ENCODE data around the gene ADK.

The ADK gene

DNA sequence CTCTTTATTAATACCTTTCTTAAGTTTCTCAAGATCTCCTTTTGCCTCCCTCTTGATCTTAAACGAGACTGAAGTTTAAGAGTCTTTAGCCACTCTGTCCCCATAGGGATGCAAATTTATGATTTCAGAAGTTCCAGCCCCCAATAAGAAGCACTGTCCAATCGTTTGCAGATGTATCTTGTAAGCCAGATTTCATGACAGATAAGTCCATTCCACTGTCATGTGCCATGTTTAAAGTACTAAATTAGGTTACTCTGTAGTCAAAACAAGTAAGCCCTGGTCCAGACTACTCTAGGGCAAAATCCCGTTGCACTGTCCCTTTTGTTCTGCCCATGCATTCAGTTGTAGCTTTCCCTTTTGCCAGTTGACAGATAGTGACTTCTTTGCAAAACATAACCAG lies 518.2 kb downstream of the ADK start:
- Histone ChIP-seq H3K9me3 (ENCODE audit: control insufficient read depth, insufficient read depth, low read length) (no peaks in the 10 kb centered on the region), H3K27ac (ENCODE audit: low read depth, low read length) (no peak overlapping the region), H3K4me3 (ENCODE audit: low read depth, low read length) (no peak overlapping the region), H3K36me3 (ENCODE audit: control insufficient read depth, insufficient read depth, low read length) (no peaks in the 10 kb centered on the region), H3K9ac (ENCODE audit: low read depth, low read length) (no peak overlapping the region), H3K27me3 (ENCODE audit: control insufficient read depth, insufficient read depth, low read length) (no peaks in the 10 kb centered on the region), H3K4me1 (ENCODE audit: control insufficient read depth, insufficient read depth, low read length) (no peaks in the 10 kb centered on the region)

DNA sequence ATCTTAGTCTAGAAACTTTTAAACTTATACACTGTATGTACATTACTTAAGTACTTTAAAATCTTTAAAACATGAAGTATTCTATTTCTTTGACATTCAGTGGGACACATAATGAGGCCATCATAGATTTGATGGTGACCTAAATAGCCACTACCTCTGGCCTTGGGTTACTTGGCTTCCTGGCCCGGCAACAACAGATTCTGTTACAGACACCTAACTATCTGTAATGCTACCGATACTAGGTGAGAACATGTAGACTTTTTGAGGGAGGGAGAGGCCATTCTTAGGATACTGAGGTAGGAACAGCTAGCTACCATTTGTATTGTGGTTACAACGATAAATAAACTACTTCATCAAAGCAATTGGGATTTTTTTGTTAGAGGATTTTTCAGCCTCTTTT lies 520.7 kb downstream of the ADK start:
- no peaks in the 10 kb centered on the region for H3K9me3 ChIP-seq (ENCODE audit: control insufficient read depth, insufficient read depth, low read length)
- H3K27ac ChIP-seq (ENCODE audit: low read depth, low read length), result no peak overlapping the region
- H3K27me3 ChIP-seq (ENCODE audit: control insufficient read depth, insufficient read depth, low read length), result no peaks in the 10 kb centered on the region
- H3K4me3 ChIP-seq (ENCODE audit: low read depth, low read length), result no peak overlapping the region
- no peaks in the 10 kb centered on the region for H3K36me3 ChIP-seq (ENCODE audit: control insufficient read depth, insufficient read depth, low read length)
- H3K9ac ChIP-seq (ENCODE audit: low read depth, low read length), result no peak overlapping the region
- no peaks in the 10 kb centered on the region for H3K4me1 ChIP-seq (ENCODE audit: control insufficient read depth, insufficient read depth, low read length)

DNA sequence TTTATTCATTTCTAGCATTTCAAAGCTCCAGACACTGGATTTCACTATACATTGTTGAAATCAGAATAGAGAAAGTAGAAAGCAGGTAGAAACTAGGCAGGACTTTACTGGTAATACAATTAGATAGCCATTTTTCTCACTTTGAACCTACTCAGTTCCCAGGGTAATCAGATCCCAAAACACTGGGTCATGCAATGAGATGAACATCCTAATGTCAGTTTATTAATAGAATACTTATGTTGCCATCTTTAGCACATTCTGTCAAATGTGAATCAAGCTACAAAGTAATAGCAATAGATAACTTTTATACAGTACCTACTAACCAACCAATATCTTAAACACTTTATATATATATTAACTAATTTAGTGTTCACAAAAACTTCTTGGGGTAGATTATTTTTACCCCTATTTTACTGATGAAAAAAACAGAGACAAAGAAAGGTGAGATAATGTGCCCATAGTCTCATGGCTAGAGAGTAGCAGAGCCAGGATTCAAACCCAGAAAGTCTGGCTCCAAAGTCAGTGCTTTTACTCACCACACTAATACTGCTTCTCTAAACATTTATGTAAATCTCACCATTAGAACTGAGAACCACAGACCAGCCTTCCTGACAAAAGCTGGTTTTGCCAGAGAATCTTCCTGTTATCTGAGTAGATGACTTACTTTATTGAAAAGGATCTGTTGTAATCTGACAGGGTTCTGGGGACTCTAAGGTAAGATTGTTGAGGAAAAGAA lies 521.6 kb downstream of the ADK start:
- H3K9me3 ChIP-seq (ENCODE audit: control insufficient read depth, insufficient read depth, low read length), result no peaks in the 10 kb centered on the region
- H3K4me3 ChIP-seq (ENCODE audit: low read depth, low read length), result no peak overlapping the region
- no peaks in the 10 kb centered on the region for H3K4me1 ChIP-seq (ENCODE audit: control insufficient read depth, insufficient read depth, low read length)
- H3K36me3 ChIP-seq (ENCODE audit: control insufficient read depth, insufficient read depth, low read length), result no peaks in the 10 kb centered on the region
- no peak overlapping the region for H3K9ac ChIP-seq (ENCODE audit: low read depth, low read length)
- H3K27ac ChIP-seq (ENCODE audit: low read depth, low read length), result no peak overlapping the region
- H3K27me3 ChIP-seq (ENCODE audit: control insufficient read depth, insufficient read depth, low read length), result no peaks in the 10 kb centered on the region

DNA sequence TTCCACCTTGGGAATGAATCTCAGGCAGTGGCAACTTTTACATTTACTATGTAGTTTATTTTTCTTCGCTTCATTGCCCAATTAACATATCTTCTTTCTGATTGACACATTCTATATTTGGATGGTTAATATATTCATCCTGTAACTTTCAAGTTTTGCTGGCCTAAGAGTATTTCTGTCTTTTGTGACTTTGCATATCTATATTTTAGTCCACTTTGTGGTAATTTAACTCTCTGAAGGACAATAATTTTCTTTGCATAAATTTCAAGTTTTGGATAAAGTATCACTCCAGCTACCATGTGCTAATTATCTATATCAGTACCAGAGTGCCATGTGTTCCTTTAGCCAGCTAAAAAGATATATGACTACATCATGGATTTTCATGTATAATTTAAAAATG lies 523.9 kb downstream of the ADK start:
- H3K4me3 ChIP-seq (ENCODE audit: low read depth, low read length), result no peak overlapping the region
- no peaks in the 10 kb centered on the region for H3K27me3 ChIP-seq (ENCODE audit: control insufficient read depth, insufficient read depth, low read length)
- H3K9me3 ChIP-seq (ENCODE audit: control insufficient read depth, insufficient read depth, low read length), result no peaks in the 10 kb centered on the region
- no peaks in the 10 kb centered on the region for H3K4me1 ChIP-seq (ENCODE audit: control insufficient read depth, insufficient read depth, low read length)
- no peak overlapping the region for H3K9ac ChIP-seq (ENCODE audit: low read depth, low read length)
- no peak overlapping the region for H3K27ac ChIP-seq (ENCODE audit: low read depth, low read length)
- no peaks in the 10 kb centered on the region for H3K36me3 ChIP-seq (ENCODE audit: control insufficient read depth, insufficient read depth, low read length)

DNA sequence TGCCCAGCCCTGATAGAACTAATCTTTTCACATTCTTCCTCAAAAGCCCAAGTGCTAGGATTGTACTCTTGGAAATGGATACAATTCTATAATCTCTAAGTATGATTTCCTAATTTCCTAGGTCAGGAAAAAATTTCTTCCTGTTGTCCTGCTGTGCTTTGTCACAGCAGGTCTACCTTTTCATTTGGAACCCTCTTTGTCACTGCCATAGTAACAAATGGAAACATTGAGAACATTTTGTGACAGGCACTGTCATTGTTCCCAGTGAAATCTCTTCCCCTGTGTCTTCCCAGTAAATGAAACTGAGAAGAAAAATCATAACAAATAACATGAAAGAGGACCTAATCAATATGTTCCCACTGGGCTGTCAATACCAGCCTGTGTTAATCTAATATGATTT lies 524.5 kb downstream of the ADK start:
- no peaks in the 10 kb centered on the region for H3K9me3 ChIP-seq (ENCODE audit: control insufficient read depth, insufficient read depth, low read length)
- H3K9ac ChIP-seq (ENCODE audit: low read depth, low read length), result no peak overlapping the region
- H3K27ac ChIP-seq (ENCODE audit: low read depth, low read length), result no peak overlapping the region
- no peak overlapping the region for H3K4me3 ChIP-seq (ENCODE audit: low read depth, low read length)
- no peaks in the 10 kb centered on the region for H3K36me3 ChIP-seq (ENCODE audit: control insufficient read depth, insufficient read depth, low read length)
- H3K4me1 ChIP-seq (ENCODE audit: control insufficient read depth, insufficient read depth, low read length), result no peaks in the 10 kb centered on the region
- H3K27me3 ChIP-seq (ENCODE audit: control insufficient read depth, insufficient read depth, low read length), result no peaks in the 10 kb centered on the region

DNA sequence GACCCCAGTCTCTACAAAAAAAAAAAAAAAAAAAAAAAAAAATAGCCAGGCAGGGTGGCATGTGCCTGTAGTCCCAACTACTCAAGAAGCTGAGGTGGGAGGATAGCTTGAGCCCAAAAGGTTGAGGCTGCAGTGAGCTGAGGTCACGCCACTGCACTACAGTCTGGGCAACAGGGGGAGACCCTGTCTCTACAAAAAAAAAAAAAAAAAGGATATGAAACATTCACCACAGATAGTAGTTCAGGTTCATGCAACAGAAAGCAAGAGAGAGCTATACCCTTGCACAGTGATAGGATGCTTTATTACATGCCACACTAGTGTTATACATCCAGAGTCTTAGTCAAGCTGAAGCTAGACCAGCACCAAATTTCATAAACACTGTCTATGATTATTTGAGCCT lies 526.9 kb downstream of the ADK start:
- H3K27me3 ChIP-seq (ENCODE audit: control insufficient read depth, insufficient read depth, low read length), result no peaks in the 10 kb centered on the region
- no peak overlapping the region for H3K9ac ChIP-seq (ENCODE audit: low read depth, low read length)
- no peak overlapping the region for H3K4me3 ChIP-seq (ENCODE audit: low read depth, low read length)
- H3K27ac ChIP-seq (ENCODE audit: low read depth, low read length), result no peak overlapping the region
- no peaks in the 10 kb centered on the region for H3K4me1 ChIP-seq (ENCODE audit: control insufficient read depth, insufficient read depth, low read length)
- H3K36me3 ChIP-seq (ENCODE audit: control insufficient read depth, insufficient read depth, low read length), result no peaks in the 10 kb centered on the region
- no peaks in the 10 kb centered on the region for H3K9me3 ChIP-seq (ENCODE audit: control insufficient read depth, insufficient read depth, low read length)

DNA sequence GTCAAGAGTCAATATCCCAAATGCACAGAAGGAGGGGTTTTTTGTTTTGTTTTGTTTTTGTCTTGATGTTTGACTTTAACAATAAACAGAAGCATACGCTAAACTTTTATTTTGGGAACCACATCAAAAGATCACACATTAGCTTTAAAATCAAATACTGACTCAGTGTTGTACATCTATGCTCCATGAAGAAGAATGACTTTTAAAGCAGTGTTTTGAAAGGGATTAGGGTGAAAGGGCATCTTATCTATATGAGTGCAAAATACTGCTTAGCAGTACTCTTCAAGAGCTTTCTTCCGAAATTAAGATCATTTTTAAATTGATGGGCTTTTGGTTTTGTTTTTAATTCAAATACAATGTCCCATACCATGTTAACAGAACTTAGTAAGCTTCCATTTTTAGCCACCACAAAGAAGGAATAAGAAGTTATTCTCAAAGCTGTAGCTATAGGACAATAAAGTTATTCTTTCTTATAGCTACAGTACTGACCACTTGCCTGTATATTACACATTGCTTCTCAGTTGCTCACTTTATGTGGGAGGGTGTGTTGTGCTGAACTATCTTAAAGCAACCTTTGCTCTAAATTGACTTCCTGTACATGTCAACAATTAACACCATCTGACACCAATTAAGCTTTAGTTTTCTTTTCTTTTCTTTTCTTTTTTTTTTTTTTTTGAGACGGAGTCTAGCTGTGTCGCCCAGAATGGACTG lies 531.1 kb downstream of the ADK start:
- H3K9ac ChIP-seq (ENCODE audit: low read depth, low read length), result no peak overlapping the region
- no peak overlapping the region for H3K4me3 ChIP-seq (ENCODE audit: low read depth, low read length)
- no peak overlapping the region for H3K27ac ChIP-seq (ENCODE audit: low read depth, low read length)
- no peaks in the 10 kb centered on the region for H3K4me1 ChIP-seq (ENCODE audit: control insufficient read depth, insufficient read depth, low read length)
- no peaks in the 10 kb centered on the region for H3K9me3 ChIP-seq (ENCODE audit: control insufficient read depth, insufficient read depth, low read length)
- H3K36me3 ChIP-seq (ENCODE audit: control insufficient read depth, insufficient read depth, low read length), result no peaks in the 10 kb centered on the region
- H3K27me3 ChIP-seq (ENCODE audit: control insufficient read depth, insufficient read depth, low read length), result no peaks in the 10 kb centered on the region

DNA sequence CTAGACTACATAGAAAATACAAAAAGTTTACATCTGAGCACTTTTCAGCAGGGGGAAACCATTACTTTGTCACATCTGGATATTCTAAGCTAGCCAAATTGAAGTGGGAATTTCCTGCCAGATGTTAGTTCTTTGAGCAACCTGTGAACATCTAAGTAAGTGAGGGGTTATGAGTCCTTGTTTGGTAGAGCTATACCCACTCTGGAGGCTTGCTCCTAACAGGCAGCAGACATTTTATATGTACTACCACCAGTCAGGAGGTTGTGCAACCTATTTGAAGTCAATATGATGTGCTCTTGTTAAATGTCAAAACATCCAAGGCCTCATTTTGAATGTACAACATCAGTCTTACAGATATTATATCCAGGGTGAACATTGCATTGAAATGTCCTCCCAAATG lies 532.0 kb downstream of the ADK start:
- no peak overlapping the region for H3K27ac ChIP-seq (ENCODE audit: low read depth, low read length)
- no peaks in the 10 kb centered on the region for H3K9me3 ChIP-seq (ENCODE audit: control insufficient read depth, insufficient read depth, low read length)
- H3K36me3 ChIP-seq (ENCODE audit: control insufficient read depth, insufficient read depth, low read length), result no peaks in the 10 kb centered on the region
- no peak overlapping the region for H3K4me3 ChIP-seq (ENCODE audit: low read depth, low read length)
- no peaks in the 10 kb centered on the region for H3K4me1 ChIP-seq (ENCODE audit: control insufficient read depth, insufficient read depth, low read length)
- H3K27me3 ChIP-seq (ENCODE audit: control insufficient read depth, insufficient read depth, low read length), result no peaks in the 10 kb centered on the region
- H3K9ac ChIP-seq (ENCODE audit: low read depth, low read length), result no peak overlapping the region

DNA sequence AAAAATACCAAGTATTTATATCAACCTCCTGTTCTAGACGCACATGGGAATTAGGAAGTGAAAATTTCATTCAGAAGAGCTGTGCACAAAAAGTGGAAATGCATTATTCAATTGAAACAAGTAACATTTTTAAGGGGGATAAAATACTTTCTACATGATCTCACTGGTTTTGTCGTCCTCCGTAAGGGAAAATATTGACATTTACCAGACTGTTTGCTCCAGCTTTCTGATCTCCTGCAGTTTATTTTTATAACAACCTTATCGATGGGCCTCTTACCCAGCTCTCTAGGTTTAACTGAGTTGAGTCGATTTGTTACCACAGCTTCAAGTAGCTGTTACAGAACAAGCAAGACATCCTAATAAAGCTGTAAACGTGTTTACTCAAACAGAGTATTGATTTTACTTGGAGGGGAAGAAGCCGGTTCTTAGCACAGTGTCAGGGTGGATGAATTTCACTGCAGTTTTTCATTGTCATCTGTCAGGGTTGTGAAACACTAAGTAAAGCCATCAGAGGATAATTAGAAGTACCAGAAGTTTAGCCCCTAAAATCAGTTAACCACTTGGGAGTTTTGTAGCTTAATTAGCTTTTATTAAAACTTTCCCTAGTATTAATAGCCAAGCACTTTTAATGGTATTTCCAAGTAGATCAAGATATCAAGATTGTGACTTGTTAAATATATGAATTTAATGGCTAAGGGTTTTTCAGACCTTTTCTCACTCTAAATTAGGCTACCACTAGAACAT lies 532.8 kb downstream of the ADK start:
- Histone ChIP-seq H3K4me3 (ENCODE audit: low read depth, low read length) (no peak overlapping the region), H3K27me3 (ENCODE audit: control insufficient read depth, insufficient read depth, low read length) (no peaks in the 10 kb centered on the region), H3K4me1 (ENCODE audit: control insufficient read depth, insufficient read depth, low read length) (no peaks in the 10 kb centered on the region), H3K9ac (ENCODE audit: low read depth, low read length) (no peak overlapping the region), H3K36me3 (ENCODE audit: control insufficient read depth, insufficient read depth, low read length) (no peaks in the 10 kb centered on the region), H3K27ac (ENCODE audit: low read depth, low read length) (no peak overlapping the region), H3K9me3 (ENCODE audit: control insufficient read depth, insufficient read depth, low read length) (no peaks in the 10 kb centered on the region)

DNA sequence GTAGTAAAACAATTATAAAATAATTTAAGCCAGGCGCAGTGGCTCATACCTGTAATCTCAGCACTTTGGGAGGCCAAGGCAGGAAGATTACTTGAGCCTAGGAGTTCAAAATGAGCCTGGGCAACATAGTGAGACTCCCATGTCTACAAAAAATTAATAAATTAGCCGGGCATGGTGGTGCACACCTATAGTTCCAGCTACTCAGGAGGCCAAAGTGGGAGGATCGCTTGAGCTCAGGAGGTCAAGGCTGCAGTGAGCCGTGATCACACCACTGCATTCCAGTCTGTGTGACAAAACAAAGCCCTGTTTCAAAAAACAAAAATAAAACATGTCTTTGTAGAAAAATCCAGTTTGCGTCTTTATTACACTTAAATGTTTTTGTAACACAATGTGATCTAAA lies 533.4 kb downstream of the ADK start:
- H3K9ac ChIP-seq (ENCODE audit: low read depth, low read length), result no peak overlapping the region
- H3K9me3 ChIP-seq (ENCODE audit: control insufficient read depth, insufficient read depth, low read length), result no peaks in the 10 kb centered on the region
- no peaks in the 10 kb centered on the region for H3K4me1 ChIP-seq (ENCODE audit: control insufficient read depth, insufficient read depth, low read length)
- no peaks in the 10 kb centered on the region for H3K27me3 ChIP-seq (ENCODE audit: control insufficient read depth, insufficient read depth, low read length)
- no peak overlapping the region for H3K4me3 ChIP-seq (ENCODE audit: low read depth, low read length)
- no peak overlapping the region for H3K27ac ChIP-seq (ENCODE audit: low read depth, low read length)
- H3K36me3 ChIP-seq (ENCODE audit: control insufficient read depth, insufficient read depth, low read length), result no peaks in the 10 kb centered on the region

DNA sequence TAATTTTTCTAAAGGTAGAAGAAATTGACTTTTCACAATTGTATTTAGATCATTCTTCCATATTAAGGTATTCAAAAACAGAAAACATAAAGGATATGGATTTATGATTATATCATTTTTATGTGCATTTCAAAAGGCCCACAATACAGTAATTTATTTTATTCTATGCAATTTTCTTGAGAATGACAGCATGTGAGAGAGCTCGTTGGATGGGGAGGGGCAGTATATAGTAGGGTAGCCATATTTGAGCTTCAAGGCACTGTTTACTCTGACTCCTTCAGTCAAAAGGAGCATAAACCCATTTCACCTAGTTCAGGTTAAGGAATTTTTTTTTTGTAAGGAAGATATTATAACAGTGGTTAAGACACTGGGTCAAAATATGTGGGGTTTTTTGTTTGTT lies 534.5 kb downstream of the ADK start:
- Histone ChIP-seq H3K27me3 (ENCODE audit: control insufficient read depth, insufficient read depth, low read length) (no peaks in the 10 kb centered on the region), H3K4me3 (ENCODE audit: low read depth, low read length) (no peak overlapping the region), H3K9ac (ENCODE audit: low read depth, low read length) (no peak overlapping the region), H3K27ac (ENCODE audit: low read depth, low read length) (no peak overlapping the region), H3K4me1 (ENCODE audit: control insufficient read depth, insufficient read depth, low read length) (no peaks in the 10 kb centered on the region), H3K36me3 (ENCODE audit: control insufficient read depth, insufficient read depth, low read length) (no peaks in the 10 kb centered on the region), H3K9me3 (ENCODE audit: control insufficient read depth, insufficient read depth, low read length) (no peaks in the 10 kb centered on the region)
